Astrocyte (in vitro differentiated cells and primary cell): Measurements from ENCODE around the gene FAM43B. TPM values are rescaled to one million over a fixed set of nuclear protein-coding genes. Genes with fewer than 3 reads are reported as not detected.

Experiments
- DNase-seq: peaks from one replicate; pipeline ENCODE4 v3.0.0-alpha.2; 2010; ENCODE audit warnings: low read depth
- FAIRE-seq: peaks from 2 replicates; lab custom pipeline; 2011; peaks lifted over from hg19 to GRCh38; lab: Jason Lieb, UNC
- H2AFZ ChIP-seq: 2 replicates; pipeline ENCODE4 v1.6.0; 2012; ENCODE audit warnings: low read depth, low read length, inconsistent platforms
- H3K27ac ChIP-seq: 2 replicates; pipeline ENCODE4 v1.5.1; 2011; ENCODE audit warnings: low read depth, low read length, inconsistent platforms
- H3K27me3 ChIP-seq: 2 replicates; pipeline ENCODE4 v1.6.0; 2011; ENCODE audit warnings: low read length, inconsistent platforms; ENCODE audit not compliant: insufficient read depth
- H3K36me3 ChIP-seq: 2 replicates; pipeline ENCODE4 v1.5.1; 2011; ENCODE audit warnings: low read length, inconsistent platforms; ENCODE audit not compliant: insufficient read depth
- H3K4me1 ChIP-seq: 2 replicates; pipeline ENCODE4 v1.5.1; 2011; ENCODE audit warnings: low read length, inconsistent platforms; ENCODE audit not compliant: insufficient read depth
- H3K4me2 ChIP-seq: 2 replicates; pipeline ENCODE4 v1.6.0; 2012; ENCODE audit warnings: low read length, inconsistent platforms
- H3K4me3 ChIP-seq: 2 replicates; pipeline ENCODE4 v1.5.1; 2011; ENCODE audit warnings: low read depth, mild to moderate bottlenecking, low read length, inconsistent platforms; ENCODE audit not compliant: insufficient read depth
- H3K79me2 ChIP-seq: 2 replicates; pipeline ENCODE4 v1.6.0; 2012; ENCODE audit warnings: mild to moderate bottlenecking, low read length, inconsistent platforms; ENCODE audit not compliant: insufficient read depth
- H3K9ac ChIP-seq: 2 replicates; pipeline ENCODE4 v1.6.0; 2012; ENCODE audit warnings: mild to moderate bottlenecking, low read length, inconsistent platforms
- H3K9me3 ChIP-seq: 2 replicates; pipeline ENCODE4 v1.5.1; 2012; ENCODE audit warnings: low read depth, mild to moderate bottlenecking, low read length, inconsistent platforms; ENCODE audit not compliant: insufficient read depth
- H4K20me1 ChIP-seq: 2 replicates; pipeline ENCODE4 v1.6.0; 2012; ENCODE audit warnings: low read length, inconsistent platforms; ENCODE audit not compliant: insufficient read depth
- H3K27ac Mint-ChIP-seq: one replicate; pipeline ENCODE4 v1.8.0; 2021; ENCODE audit warnings: mild to moderate bottlenecking, mixed read lengths; ENCODE audit not compliant: unreplicated experiment
- H3K27me3 Mint-ChIP-seq: one replicate; pipeline ENCODE4 v1.8.0; 2021; ENCODE audit warnings: low read depth, mixed read lengths; ENCODE audit not compliant: unreplicated experiment
- H3K36me3 Mint-ChIP-seq: one replicate; pipeline ENCODE4 v1.8.0; 2021; ENCODE audit warnings: low read depth, mixed read lengths; ENCODE audit not compliant: unreplicated experiment
- H3K4me1 Mint-ChIP-seq: one replicate; pipeline ENCODE4 v1.8.0; 2021; ENCODE audit warnings: low read depth, mixed read lengths; ENCODE audit not compliant: unreplicated experiment
- H3K4me3 Mint-ChIP-seq: one replicate; pipeline ENCODE4 v1.8.0; 2021; ENCODE audit warnings: mild to moderate bottlenecking, moderate library complexity, mixed read lengths; ENCODE audit not compliant: unreplicated experiment
- H3K9me3 Mint-ChIP-seq: one replicate; pipeline ENCODE4 v1.8.0; 2021; ENCODE audit warnings: mild to moderate bottlenecking, mixed read lengths; ENCODE audit not compliant: unreplicated experiment
- EZH2 ChIP-seq: IDR thresholded peaks from 2 replicates; pipeline ENCODE4 v1.6.1; 2012; ENCODE audit warnings: mild to moderate bottlenecking, low read length, inconsistent platforms; ENCODE audit not compliant: insufficient read depth
- total RNA-seq: library from RNA; stranded (reverse); gene quantifications from 2 replicates; pipeline ENCODE4 v1.2.1, GENCODE V29; 2021
- TF ChIP-seq, protein P1 (sequence below): IDR thresholded peaks from 2 replicates; pipeline ENCODE4 v1.5.1; 2011; ENCODE audit warnings: low read depth, mild to moderate bottlenecking, inconsistent platforms, low read length, moderate library complexity; ENCODE audit not compliant: insufficient read depth

Gene FAM43B
- total RNA-seq, 1 donor from 2014 or later = 0.27 TPM

DNA sequence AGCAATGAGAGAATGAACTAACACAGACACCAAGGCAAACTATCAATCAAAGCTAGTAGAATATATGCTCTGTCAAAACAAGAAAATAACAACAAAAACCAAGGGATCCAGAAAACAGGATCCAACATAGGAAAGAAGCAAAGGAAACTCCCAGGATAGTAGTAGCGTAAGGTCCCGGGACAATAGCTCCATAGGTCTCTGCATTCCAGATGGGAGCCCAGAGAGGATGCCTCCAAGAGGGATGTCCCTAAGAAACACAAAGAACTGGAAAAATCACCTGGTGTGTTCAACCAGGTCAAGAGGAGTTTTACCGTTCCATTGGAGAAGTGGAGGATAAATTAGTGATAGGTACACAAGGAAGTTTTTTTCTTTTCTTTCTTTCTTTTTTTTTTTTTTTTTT lies 5.7 kb upstream of the FAM43B start:
- Histone ChIP-seq H3K79me2 (no peaks in the 10 kb centered on the region), H3K36me3 (no peaks in the 10 kb centered on the region), H3K9ac (no peak overlapping the region), H3K27me3 (peaks cover 28% of the 10 kb centered on the region), H3K4me1 (no peaks in the 10 kb centered on the region), H3K4me3 (no peak overlapping the region), H2AFZ (no peak overlapping the region), H4K20me1 (no peaks in the 10 kb centered on the region), H3K9me3 (no peaks in the 10 kb centered on the region), H3K27ac (no peak overlapping the region), H3K4me2 (no peak overlapping the region)
- TF ChIP-seq, protein P1, sequence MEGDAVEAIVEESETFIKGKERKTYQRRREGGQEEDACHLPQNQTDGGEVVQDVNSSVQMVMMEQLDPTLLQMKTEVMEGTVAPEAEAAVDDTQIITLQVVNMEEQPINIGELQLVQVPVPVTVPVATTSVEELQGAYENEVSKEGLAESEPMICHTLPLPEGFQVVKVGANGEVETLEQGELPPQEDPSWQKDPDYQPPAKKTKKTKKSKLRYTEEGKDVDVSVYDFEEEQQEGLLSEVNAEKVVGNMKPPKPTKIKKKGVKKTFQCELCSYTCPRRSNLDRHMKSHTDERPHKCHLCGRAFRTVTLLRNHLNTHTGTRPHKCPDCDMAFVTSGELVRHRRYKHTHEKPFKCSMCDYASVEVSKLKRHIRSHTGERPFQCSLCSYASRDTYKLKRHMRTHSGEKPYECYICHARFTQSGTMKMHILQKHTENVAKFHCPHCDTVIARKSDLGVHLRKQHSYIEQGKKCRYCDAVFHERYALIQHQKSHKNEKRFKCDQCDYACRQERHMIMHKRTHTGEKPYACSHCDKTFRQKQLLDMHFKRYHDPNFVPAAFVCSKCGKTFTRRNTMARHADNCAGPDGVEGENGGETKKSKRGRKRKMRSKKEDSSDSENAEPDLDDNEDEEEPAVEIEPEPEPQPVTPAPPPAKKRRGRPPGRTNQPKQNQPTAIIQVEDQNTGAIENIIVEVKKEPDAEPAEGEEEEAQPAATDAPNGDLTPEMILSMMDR = no peak
- TF ChIP-seq EZH2 = no peak
- no peaks in the 10 kb centered on the region for H3K36me3 Mint-ChIP-seq
- peaks cover 54% of the 10 kb centered on the region for H3K27me3 Mint-ChIP-seq
- no peaks in the 10 kb centered on the region for H3K4me1 Mint-ChIP-seq
- FAIRE-seq (no peak), DNase-seq (no peak)
- no peak overlapping the region for H3K27ac Mint-ChIP-seq
- peaks cover 3% of the 10 kb centered on the region for H3K9me3 Mint-ChIP-seq
- H3K4me3 Mint-ChIP-seq = no peak overlapping the region

GRCh38 chr1:20551161-20551560 lies 1.2 kb upstream of the FAM43B start:
- Histone ChIP-seq H3K27ac (no peak overlapping the region), H3K36me3 (no peaks in the 10 kb centered on the region), H3K79me2 (no peaks in the 10 kb centered on the region), H4K20me1 (no peaks in the 10 kb centered on the region), H3K27me3 (peaks cover 53% of the 10 kb centered on the region), H3K9ac (no peak overlapping the region), H3K4me1 (no peaks in the 10 kb centered on the region), H3K4me3 (no peak overlapping the region), H3K9me3 (no peaks in the 10 kb centered on the region), H3K4me2 (no peak overlapping the region), H2AFZ (no peak overlapping the region)
- Mint-ChIP-seq H3K4me1 (no peaks in the 10 kb centered on the region), H3K27me3 (peaks cover 58% of the 10 kb centered on the region), H3K36me3 (no peaks in the 10 kb centered on the region), H3K9me3 (no peaks in the 10 kb centered on the region), H3K4me3 (no peak overlapping the region), H3K27ac (no peak overlapping the region)
- TF ChIP-seq EZH2 = no peak
- TF ChIP-seq, protein P1 = no peak
- DNase-seq = no peak
- no peak for FAIRE-seq

DNA sequence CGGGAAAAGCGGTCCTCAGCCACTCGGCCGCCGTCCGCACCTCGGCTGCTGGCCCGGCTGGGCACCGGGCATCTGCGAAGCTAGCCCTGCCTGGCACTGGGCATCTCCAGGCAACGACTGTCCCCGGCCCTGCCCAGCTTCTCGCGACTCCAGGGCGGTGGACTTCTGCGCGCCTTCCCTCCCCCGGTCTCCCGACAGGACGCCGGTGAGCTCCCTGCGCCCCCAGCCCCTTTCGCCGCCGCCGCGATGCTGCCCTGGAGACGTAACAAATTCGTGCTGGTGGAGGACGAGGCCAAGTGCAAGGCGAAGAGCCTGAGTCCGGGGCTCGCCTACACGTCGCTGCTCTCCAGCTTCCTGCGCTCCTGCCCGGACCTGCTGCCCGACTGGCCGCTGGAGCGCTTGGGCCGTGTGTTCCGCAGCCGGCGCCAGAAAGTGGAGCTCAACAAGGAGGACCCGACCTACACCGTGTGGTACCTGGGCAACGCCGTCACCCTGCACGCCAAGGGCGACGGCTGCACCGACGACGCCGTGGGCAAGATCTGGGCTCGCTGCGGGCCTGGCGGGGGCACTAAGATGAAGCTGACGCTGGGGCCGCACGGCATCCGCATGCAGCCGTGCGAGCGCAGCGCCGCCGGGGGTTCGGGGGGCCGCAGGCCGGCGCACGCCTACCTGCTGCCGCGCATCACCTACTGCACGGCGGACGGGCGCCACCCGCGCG lies 514 bp downstream of the FAM43B start:
- Histone ChIP-seq H3K4me1 (no peaks in the 10 kb centered on the region), H3K4me3 (peak overlapping the region; percentile 28), H3K36me3 (no peaks in the 10 kb centered on the region), H2AFZ (peak overlapping the region; percentile 69), H3K9ac (no peak overlapping the region), H3K27ac (no peak overlapping the region), H3K79me2 (no peaks in the 10 kb centered on the region), H3K9me3 (no peaks in the 10 kb centered on the region), H3K27me3 (peaks cover 53% of the 10 kb centered on the region), H3K4me2 (peak overlapping the region; percentile 80), H4K20me1 (no peaks in the 10 kb centered on the region)
- Mint-ChIP-seq H3K36me3 (no peaks in the 10 kb centered on the region), H3K27ac (no peak overlapping the region), H3K27me3 (peaks cover 51% of the 10 kb centered on the region), H3K4me1 (no peaks in the 10 kb centered on the region), H3K9me3 (no peaks in the 10 kb centered on the region), H3K4me3 (peak overlapping the region; percentile 60)
- peak; percentile 33 for DNase-seq
- no peak for FAIRE-seq
- TF ChIP-seq, protein P1 = no peak
- peak; percentile 73 for TF ChIP-seq EZH2
